Measurements from ENCODE around the gene TNIK.

TNIK gene

GRCh38 chr3:171115667-171116066 lies 344.5 kb downstream of the TNIK start:
- in situ Hi-C loops (cut with MboI; ENCODE audit: low sequenced_read_pairs): no loop called here

GRCh38 chr3:171113716-171114115 lies 346.5 kb downstream of the TNIK start:
- in situ Hi-C loops (cut with MboI; ENCODE audit: low sequenced_read_pairs): no loop called here

GRCh38 chr3:171110715-171111114 lies 349.5 kb downstream of the TNIK start:
- in situ Hi-C loops (cut with MboI; ENCODE audit: low sequenced_read_pairs): no loop called here

GRCh38 chr3:171108066-171108465 lies 352.1 kb downstream of the TNIK start:
- in situ Hi-C loops (cut with MboI; ENCODE audit: low sequenced_read_pairs): no loop called here

- in situ Hi-C loops (cut with MboI; ENCODE audit: low sequenced_read_pairs): no loop called here
Observed at GRCh38 chr3:171103185-171103584, 357.0 kb downstream of the TNIK start.

GRCh38 chr3:171101982-171102641 lies 358.1 kb downstream of the TNIK start:
- in situ Hi-C loops (cut with MboI; ENCODE audit: low sequenced_read_pairs): no loop called here

DNA sequence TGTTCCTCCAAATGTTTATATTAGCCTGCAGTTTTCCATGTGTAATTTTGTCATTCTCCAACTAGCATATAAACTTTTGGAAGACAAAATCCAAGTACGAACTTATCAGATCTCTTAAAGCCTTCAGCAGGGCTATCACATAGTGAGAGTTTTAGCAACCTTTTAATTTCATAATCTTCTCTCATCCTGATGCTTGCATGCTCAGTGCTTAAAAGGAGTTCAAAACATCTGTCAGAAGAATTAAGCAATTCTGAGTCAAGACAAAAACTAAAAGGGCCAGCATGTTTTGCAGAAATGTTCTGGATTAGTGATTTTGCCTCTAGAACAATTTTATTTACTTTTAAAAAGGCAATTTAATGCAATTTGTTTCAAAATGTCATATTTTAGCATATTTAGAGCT lies 360.3 kb downstream of the TNIK start:
- in situ Hi-C loops (cut with MboI; ENCODE audit: low sequenced_read_pairs): no loop called here

DNA sequence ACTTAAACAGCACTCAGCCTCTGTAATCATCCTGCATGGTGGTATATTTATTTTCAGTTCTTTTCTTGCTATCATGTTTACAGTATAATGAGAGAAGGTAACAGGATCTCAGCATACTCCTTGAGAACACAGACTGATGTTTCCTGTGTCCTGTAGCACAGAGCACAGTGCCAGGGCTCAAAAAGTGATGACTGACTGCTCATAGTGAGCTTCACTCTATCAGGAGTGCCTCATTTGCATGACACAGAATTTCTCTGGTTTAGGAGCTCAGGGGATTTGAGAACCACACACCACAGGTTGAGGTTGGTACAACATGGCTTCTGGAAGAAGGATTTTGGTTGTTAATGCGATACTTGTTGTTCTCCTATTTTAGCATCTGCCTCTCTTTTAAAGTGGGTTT lies 365.1 kb downstream of the TNIK start:
- in situ Hi-C loops (cut with MboI; ENCODE audit: low sequenced_read_pairs): no loop called here

DNA sequence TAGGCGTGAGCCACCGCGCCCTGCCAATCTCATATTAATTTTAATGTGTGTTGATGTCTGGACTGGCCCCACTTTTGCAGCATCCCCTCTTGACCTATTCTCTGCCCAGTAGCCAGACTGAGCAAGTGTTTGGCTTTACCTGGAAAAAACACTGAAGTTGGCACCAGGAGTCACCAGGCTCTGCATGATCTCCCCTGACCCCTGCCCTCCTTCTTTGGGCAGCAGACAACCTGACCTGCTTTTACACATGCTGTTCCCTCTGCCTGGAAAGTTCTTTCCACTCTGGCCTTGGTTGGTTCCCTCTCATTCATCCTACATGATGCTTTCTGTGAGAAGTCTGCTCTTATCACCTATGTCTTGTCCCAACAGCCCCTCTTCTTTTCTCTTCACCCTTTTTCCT lies 365.8 kb downstream of the TNIK start:
- in situ Hi-C loops (cut with MboI; ENCODE audit: low sequenced_read_pairs): no loop called here

DNA sequence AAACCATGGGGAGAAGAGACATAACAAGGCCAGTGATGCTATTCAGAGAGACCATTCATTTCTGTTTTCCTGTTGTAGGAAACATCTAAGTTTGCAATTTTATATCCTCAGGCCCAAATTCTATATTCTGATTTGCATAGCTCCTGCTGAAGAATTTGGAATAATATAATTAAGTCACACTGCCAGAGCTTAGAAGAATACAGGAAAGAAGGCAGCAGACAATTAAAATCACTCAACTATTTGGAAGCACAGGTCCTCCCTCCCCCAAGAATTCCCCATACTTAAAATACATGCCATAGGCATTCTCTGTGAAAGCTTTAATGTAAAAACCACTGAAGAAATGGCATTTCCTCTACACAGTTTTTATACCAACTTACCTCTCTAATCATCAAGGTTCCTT lies 366.7 kb downstream of the TNIK start:
- in situ Hi-C loops (cut with MboI; ENCODE audit: low sequenced_read_pairs): no loop called here

GRCh38 chr3:171092467-171092911 lies 367.7 kb downstream of the TNIK start:
- in situ Hi-C loops (cut with MboI; ENCODE audit: low sequenced_read_pairs): no loop called here

DNA sequence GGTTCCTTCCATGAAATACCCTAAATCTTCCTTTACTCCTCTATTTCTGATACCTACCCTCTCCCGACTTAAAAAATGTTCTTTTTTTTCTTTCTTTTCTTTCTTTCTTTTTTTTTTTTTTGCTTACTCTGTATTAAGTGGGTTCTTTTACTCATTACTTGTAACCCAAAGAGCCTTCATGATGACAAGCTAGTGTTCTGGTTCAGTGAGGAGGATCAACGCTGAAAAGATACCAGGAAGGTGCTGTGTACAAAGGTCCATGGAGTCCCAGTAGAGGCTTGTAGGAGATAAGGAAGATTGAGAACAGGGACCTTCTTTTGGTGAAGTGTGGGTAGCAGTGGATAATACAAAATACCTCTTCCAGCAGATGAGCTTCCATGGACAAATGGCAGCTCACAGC lies 369.9 kb downstream of the TNIK start:
- in situ Hi-C loops (cut with MboI; ENCODE audit: low sequenced_read_pairs): no loop called here

DNA sequence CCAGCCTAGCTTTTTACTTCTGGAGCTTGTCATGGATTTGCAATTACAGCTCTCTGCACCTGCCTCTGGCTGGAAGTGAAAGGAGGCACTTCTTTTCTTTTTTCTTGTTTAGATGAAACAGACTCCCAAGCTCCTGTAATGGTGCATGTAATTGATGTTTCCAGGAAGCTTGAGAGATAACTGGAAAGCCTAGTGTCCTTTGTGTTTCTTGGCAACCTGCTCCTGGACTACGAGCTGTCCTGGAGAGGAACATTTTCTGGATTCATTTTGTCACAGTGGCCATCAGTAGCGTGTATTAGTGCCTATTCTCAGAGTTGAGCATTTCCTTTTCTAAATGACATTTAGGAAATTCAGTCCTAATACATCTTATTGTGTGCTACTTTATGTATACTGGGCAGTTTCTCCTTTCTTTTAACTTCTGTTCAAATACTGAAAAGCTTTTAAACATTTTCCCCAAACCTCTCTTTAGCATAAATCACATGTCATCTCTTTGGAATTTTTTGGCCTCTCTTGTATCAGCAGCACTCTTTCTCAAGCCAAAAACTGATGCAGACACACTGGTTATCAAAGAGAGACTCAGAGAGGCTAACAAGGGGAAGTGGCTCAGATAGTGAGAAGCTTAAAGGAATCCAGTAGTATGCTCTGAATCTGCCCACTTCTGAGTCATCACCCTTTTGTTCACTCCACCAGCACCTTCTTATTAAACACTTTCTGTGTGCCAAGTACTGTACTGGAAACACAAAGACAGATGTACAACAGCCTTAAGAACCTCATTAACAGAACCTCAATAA lies 371.0 kb downstream of the TNIK start:
- in situ Hi-C loops (cut with MboI; ENCODE audit: low sequenced_read_pairs): no loop called here

DNA sequence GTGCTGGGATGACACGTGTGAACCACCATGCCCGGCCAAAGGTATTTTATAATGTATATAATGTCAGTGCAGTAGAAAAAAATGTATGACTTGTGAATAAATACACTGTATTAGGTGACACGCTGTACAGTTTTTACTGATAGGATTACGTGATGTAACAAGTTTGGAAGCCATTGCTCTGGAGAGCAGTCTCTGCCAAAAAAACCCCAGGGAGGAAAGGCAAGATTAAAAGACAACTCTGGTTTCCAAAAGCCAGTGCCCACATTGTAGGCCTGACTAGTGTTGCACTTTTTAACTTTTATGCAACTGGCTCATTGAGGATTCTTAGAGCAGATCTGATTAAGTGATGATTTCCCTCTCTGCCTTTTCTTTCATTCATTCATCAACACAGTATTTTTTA lies 371.7 kb downstream of the TNIK start:
- in situ Hi-C loops (cut with MboI; ENCODE audit: low sequenced_read_pairs): no loop called here

DNA sequence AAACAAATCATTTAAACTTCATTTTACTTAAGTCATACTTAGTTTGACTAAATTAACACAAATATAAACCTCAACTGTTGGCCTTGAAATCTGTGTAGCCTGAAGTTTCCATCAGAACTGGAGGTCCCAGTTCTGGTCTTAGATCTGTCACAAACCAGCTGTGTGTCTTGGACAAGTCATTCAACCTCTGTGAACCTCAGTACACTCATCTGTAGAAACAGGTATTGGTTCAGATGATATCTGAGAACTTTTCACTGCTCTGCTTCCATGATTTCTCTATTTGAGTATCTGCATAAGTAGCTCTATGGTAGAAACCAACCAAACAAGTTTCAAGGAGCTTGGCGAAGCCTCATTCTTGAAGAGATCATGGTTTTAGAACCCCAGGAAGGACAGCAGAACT lies 373.3 kb downstream of the TNIK start:
- in situ Hi-C loops (cut with MboI; ENCODE audit: low sequenced_read_pairs): no loop called here

DNA sequence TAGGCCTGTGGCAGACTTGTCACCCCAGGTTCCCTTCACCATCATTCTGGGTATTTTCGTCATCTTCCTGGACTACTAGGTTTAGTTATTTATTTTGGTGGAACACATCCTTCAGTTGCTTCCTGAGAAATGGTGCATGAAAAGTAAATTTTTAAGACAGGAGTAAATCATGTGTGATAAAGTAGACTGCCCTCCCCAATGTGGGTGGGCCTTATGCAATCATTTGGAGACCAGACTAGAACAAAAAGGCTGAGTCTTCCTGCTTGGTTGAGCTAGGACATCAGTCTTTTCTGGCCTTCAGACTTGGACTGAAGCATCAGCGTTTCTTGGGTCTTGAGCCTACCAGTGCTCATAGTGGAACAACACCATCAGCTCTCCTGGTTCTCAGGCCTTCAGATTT lies 382.9 kb downstream of the TNIK start:
- in situ Hi-C loops (cut with MboI; ENCODE audit: low sequenced_read_pairs): no loop called here

DNA sequence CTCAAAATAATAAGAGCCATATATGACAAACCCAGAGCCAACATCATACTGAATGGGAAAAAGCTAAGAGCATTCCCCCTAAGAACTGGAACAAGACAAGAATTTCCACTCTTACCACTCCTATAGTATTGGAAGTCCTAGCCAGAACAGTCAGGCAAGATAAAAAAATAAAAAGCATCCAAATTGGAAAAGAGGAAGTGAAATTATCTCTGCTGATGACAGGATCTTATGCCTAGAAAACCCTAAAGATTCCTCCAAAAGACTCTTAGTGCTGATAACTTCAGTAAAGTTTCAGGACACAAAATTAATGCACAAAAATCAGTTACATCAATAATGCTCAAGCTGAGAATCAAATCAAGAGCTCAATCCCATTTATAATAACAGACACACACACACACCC lies 387.8 kb downstream of the TNIK start:
- in situ Hi-C loops (cut with MboI; ENCODE audit: low sequenced_read_pairs): no loop called here

- in situ Hi-C loops (cut with MboI; ENCODE audit: low sequenced_read_pairs): no loop called here
Observed at GRCh38 chr3:171068658-171069057, 391.5 kb downstream of the TNIK start.

GRCh38 chr3:171066206-171066605 lies 394.0 kb downstream of the TNIK start:
- in situ Hi-C loops (cut with MboI; ENCODE audit: low sequenced_read_pairs): no loop called here

DNA sequence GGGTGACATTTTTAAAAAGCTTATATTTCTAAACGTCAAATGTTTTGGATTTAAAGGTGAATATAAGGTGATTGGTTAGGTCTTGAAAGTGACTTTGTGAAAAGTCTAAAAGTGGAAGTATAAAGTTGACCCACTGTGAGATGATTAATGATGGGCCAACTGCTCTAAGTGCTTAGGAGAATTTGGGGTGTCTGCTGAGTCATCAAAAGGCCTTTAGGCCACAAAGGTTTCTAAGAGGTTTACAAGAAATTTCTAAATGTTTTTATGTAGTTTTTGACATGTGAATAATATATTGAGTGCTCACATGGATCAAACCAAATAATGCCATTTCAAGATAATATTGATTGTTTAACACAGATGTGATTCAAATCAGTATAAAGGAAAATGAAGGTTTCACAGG lies 394.5 kb downstream of the TNIK start:
- in situ Hi-C loops (cut with MboI; ENCODE audit: low sequenced_read_pairs): no loop called here

DNA sequence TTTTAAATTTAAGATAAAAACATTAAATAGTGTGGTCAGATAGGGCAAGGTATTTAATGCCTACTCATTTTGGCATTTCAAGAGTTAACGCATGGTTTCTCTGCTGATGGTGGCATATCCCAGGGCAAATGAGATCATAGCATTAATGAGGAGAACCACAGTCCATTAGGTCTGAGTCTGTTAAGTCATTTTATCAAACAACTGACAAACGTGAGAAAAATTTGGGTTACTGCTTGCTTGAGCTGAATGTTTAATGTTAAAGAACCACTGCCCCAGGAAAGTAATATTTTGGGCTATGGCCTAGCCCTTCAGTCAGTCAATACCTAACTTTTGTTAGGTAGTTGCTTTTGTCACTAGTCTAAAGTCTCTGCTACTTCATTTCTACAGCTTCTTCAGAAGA lies 395.7 kb downstream of the TNIK start:
- in situ Hi-C loops (cut with MboI; ENCODE audit: low sequenced_read_pairs): no loop called here

GRCh38 chr3:171061749-171062148 lies 398.5 kb downstream of the TNIK start:
- in situ Hi-C loops (cut with MboI; ENCODE audit: low sequenced_read_pairs): no loop called here

DNA sequence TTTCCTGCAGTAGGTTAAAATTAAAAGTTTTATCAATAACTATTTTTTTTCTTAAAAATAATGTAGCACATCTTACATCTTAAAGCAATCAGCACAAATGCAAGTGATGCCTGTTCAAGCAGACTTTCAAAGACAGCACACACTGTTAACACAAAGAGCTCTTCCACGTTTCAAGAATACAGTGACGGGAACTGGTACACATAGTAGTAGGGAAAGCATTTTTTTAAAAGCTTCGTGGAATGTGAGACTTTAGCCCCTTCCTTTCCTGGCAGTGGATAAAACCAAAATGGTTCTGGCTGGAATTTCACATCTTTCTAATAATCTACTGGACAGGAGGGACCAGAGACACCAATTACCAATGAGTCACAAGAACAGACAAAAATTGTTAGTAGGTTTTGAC lies 400.2 kb downstream of the TNIK start:
- in situ Hi-C loops (cut with MboI; ENCODE audit: low sequenced_read_pairs): no loop called here
